Metanephros (tissue), 1 donor: ENCODE measurements around the gene OR1L4. TPM values are rescaled to one million over a fixed set of nuclear protein-coding genes. Genes with fewer than 3 reads are reported as not detected.

ENCODE experiments used
- total RNA-seq: library from RNA; depleted of rRNA; stranded (reverse); fragments of >200 nt; gene quantifications from one replicate; pipeline ENCODE4 v1.2.3, GENCODE V29; 2014

OR1L4 gene
- not detected for total RNA-seq

GRCh38 chr9:122723690-122724089, at the start of gene OR1L4:
TSS of gene OR1L4 (plus strand) at chr9:122723990. CDS start at chr9:122723990, 0 bp downstream.

GRCh38 chr9:122742003-122742402, 18.2 kb downstream of the OR1L4 start, which contains the start of gene OR1L6:
TSS of gene OR1L6 (plus strand) at chr9:122742303. CDS start at chr9:122749848, 7,545 bp downstream.

Other genes starting within 250 kb of the OR1L4 start
- gene OR1J1, start 246.1 kb upstream of the OR1L4 start, total RNA-seq, result not detected
- gene OR1J2, start 213.2 kb upstream of the OR1L4 start, total RNA-seq, result not detected
- gene OR1J4, start 204.8 kb upstream of the OR1L4 start, total RNA-seq, result not detected
- not detected for gene OR1N1, start 196.7 kb upstream of the OR1L4 start, total RNA-seq
- not detected for gene OR1N2, start 170.9 kb upstream of the OR1L4 start, total RNA-seq
- gene OR1L8, start 140.6 kb upstream of the OR1L4 start, total RNA-seq, result not detected
- not detected for gene OR1Q1, start 109.3 kb upstream of the OR1L4 start, total RNA-seq
- gene OR1B1, start 66.4 kb upstream of the OR1L4 start, total RNA-seq, result 0.23 TPM
- not detected for gene OR1L1, start 62.3 kb upstream of the OR1L4 start, total RNA-seq
- not detected for gene OR1L3, start 48.9 kb upstream of the OR1L4 start, total RNA-seq
- gene OR1L6, start 18.3 kb downstream of the OR1L4 start, total RNA-seq, result not detected
- gene OR5C1, start 64.9 kb downstream of the OR1L4 start, total RNA-seq, result not detected
- not detected for gene OR1K1, start 76.1 kb downstream of the OR1L4 start, total RNA-seq
- 25.3 TPM for gene PDCL, start 104.6 kb downstream of the OR1L4 start, total RNA-seq
- 56.8 TPM for gene RC3H2, start 181.4 kb downstream of the OR1L4 start, total RNA-seq
- 14.2 TPM for gene ZBTB6, start 189.3 kb downstream of the OR1L4 start, total RNA-seq
- 11.2 TPM for gene ZBTB26, start 207.5 kb downstream of the OR1L4 start, total RNA-seq
- gene RABGAP1, start 217.0 kb downstream of the OR1L4 start, total RNA-seq, result 90.4 TPM